SKM-1 treated with dmso at 0.1 percent for 144 hours (cell line): ENCODE measurements around the gene TMEM164.

Experiments used
- DNase-seq: peaks from one replicate; lab custom pipeline; 2025; ENCODE audit not compliant: unreplicated experiment; lab: John Stamatoyannopoulos, UW

The TMEM164 gene

DNA sequence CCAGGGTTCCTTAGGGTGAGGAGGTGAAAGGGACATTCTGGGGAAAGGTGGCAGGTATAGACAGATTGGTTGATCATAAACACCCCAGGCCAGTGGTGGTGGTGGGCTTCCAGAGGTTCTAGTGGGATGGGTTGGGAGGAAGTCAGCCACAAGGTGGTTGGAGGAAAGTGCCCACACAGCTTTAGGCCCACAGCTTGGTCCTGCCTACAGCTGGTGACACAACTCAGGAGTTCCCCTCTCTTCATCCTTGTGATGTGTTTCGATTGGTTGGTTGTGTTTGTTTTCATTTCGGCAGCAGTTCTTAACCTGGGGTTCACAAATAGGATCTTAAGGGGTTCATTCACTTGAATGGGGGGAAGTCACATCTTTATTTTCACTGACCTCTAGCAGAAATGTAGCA is 157.0 kb downstream of the TMEM164 start:
- DNase-seq: no peak

DNA sequence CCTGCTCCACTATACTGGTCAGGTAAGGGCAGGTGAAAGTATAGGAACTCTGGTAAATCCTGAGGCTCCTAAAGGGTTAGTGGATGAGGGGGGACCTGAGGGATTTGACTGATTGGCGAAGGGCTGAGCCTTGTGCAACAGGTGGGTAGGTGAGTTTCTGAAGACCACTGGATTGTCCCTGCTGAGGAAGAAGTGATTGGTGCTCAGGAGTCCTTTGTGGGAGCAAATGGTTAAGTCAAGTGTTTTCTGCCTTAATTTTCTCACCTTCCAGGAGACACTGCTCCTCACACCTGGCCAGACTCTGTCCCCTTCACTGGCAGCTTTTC is 158.4 kb downstream of the TMEM164 start:
- no peak for DNase-seq

DNA sequence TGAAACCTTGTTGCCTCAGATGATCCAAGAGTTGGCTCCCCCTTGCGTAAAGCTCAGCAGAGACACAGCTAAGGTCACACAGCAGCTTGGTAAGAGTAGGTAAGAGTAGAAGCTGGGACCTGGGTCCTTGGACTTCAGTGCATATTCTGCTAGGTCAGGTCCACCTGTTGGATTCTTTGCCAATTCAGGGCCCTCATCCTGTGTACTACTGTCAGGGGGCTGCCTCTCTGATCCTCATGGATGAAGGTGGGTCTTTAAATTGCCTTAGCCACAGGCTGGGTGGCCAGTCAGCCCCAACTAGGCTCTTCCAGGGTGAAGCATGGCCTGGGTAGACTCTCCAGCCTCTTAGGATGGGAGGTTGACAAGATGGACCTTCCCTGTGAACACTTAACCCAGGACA is 159.2 kb downstream of the TMEM164 start:
- DNase-seq: no peak

GRCh38 chrX:110162867-110163266 is 160.0 kb downstream of the TMEM164 start:
- no peak for DNase-seq

DNA sequence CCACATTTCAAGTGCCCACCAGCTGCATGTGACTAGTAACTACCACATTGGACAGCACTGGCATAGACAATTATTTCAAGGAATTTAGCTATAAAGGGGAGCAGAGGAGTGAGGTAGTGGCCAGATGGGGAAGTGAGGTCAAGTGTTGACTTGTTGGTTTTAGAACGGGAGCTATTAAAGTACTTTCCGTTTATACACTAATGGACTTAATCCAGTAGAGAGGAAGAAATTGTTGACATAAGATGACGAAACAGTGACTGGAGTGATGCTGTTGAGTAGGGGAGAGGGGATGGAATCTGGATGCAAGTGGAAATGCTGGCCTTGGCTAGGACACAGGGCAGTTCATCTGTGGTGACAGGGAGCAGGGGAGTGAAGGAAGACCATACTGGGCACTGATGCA is 160.6 kb downstream of the TMEM164 start:
- DNase-seq: no peak

GRCh38 chrX:110167952-110168451 is 165.1 kb downstream of the TMEM164 start:
- DNase-seq: no peak

GRCh38 chrX:110168585-110168984 is 165.7 kb downstream of the TMEM164 start:
- DNase-seq: no peak

- DNase-seq: no peak
These were observed 167.1 kb downstream of the TMEM164 start for GRCh38 chrX:110170029-110170428.

DNA sequence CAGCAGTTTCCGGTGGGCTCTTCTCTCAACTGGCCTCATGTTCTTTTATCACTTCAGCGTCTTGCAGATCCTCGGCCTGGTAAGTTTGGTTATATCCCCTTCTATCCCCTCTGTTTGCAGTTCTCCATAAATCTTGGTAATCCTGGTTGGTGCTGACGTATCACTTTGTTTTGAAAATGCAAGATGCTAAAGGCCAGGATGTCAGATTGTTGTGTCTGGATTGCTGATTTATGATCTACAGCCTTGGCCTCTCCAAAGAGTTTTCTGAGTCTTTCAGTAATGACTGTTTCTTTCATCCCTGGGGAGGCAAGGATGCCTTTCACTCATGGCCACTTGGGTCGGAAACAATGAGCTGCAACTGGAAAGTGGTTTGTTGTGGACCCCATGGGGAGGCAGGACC is 168.5 kb downstream of the TMEM164 start:
- DNase-seq: no peak

- no peak for DNase-seq
These were observed 169.3 kb downstream of the TMEM164 start for GRCh38 chrX:110172215-110172614.

DNA sequence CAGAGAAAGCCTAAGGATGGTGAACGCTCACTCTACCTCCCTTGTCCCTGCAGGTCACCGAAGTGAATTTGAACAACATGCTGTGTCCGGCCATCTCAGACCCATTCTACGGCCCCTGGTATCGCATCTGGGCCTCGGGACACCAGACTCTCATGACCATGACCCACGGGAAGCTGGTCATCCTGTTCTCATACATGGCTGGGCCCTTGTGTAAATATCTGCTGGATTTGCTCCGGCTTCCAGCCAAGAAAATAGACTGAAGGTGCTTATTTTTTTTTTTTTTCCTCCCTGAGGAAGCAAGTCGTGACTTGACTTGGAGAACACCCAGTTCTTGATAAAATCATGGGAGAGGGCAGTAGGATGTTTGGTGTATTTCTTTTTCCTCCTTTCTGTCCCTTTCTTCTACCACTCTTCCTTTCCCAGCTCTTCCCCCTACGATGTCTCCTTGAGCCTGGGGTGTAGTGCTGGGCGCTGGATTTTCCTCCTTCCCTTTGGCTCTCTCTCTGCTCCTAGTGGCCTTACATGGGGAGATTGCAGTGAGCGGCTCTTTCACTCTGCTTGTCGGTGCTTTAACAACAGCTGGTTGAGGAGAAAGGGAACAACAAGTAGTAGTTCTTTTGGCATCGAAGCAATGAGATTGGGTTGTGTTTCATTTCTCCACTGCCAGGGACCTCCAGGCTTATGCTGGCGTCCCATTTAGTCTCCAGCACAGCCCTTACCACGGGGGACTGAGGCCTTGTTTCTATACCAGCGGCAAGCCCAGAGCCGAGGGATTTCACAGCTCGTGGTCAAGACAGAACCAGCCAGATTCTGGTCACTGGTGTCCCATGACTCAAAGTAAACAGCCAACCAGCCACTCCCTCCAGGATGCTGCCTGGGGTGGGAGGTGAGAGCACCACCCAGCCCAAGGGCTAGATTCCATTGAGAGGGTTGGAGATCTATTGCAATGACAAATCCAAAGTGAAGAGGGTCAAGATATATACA is 170.6 kb downstream of the TMEM164 start:
- no peak for DNase-seq

DNA sequence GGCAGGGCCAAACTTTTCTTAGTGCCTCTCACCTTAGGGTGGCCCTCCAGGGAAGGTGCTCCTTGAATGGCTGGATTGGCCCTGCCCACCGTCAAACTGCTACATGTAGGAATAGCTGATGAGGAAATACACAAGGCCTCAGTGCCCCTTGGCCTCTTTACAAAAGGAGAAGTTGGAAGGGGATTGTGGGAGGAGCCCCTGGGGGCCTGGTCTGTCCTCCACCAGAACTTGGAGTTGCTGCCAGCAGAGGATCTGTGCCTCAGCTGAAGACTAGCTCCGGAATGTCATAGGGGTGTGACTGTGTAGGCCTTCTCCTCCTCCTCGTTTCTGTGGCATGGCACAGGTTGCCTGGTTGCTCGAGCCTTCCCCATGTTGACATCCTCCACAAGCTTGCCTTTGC is 172.2 kb downstream of the TMEM164 start:
- DNase-seq: peak; percentile 38

- DNase-seq: no peak
These were observed 172.8 kb downstream of the TMEM164 start for GRCh38 chrX:110175696-110176095.

DNA sequence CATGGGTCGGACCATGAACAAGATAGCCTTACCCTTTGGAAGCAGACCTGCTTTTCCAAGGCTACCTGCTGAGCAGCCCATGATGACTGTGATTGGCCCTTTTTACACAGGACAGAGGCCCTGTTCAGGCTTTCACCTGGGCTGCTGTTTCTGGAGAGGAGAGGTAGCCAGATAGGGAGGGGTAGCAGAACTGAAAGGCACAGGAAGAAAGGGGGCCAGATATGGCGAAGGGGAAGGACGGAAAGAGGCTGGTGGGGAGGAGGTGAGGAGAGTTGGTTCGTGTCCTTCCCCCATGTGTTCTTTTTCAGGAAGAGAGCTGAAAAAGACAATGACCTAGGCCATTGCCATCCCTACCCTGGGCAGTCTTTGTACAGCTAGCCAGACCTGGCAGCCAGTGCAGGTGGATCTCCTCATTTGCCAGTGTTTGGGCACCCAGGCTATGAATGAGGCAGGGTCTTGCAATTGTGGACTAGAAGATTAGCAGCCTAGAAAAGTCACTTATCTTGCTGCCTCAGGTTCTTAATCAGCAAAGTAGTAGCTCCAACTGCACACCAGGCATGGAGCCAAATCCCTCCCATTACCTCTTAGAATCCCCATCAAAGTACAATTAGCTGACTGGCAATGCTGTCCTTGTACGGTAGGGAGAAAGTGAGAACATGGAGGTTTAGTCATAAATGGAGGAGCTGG is 175.4 kb downstream of the TMEM164 start:
- no peak for DNase-seq

- no peak for DNase-seq
These were observed 177.4 kb downstream of the TMEM164 start for GRCh38 chrX:110180176-110180927.

DNA sequence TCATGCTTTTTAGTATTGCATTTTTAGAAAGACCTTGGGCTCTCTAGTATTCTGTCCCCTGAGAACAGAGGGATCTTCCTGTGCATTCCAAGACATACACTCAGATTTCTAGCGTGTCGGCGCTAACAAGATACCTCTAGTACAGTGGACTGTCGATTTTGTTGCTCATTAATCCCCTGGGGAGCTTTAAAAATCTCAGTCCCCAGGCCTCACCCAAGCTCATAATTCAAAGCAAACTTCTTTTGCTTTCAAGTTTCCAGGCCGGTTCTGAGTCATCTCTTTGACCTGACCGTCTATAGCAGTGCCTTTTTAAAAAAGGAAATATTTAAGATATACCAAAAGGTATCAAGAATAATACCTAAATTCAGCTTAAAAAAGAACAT is 178.0 kb downstream of the TMEM164 start:
- no peak for DNase-seq

- DNase-seq: no peak
These were observed 178.7 kb downstream of the TMEM164 start for GRCh38 chrX:110181459-110182137.

DNA sequence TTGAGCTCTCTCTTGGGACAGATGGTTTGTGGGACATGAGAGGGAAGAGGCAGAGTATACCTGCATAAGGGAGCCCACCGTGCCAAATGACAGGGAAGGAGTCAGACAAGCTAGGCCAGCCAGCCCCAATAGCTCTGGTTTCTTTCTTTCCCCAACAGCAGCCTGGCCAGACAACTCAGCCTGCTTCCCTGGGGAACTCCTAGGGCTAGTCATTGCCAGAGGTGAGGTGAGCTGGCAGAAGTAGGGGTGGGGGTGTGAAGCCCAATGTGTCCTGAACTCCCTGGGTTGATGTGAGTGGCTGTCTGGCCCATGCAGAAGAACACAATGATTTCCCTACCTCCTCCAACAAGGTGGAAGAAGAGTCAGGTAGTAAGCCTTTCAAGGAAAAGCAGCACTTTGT is 179.4 kb downstream of the TMEM164 start:
- DNase-seq: no peak

GRCh38 chrX:110182865-110183264 is 180.0 kb downstream of the TMEM164 start:
- DNase-seq: no peak

- DNase-seq: no peak
These were observed 180.4 kb downstream of the TMEM164 start for GRCh38 chrX:110183314-110183713.
